Measurements from ENCODE around the gene OR52K2. TPM values are rescaled to one million over a fixed set of nuclear protein-coding genes. Genes with fewer than 3 reads are reported as not detected.

OR52K2 gene
- total RNA-seq, 2 experiments from 2014 or later, result not detected

- H3K4me3 ChIP-seq (ENCODE audit: low read depth, low read length, poor library complexity, severe bottlenecking), result no peak overlapping the region
- H3K79me2 ChIP-seq (ENCODE audit: insufficient read depth, low read depth, low read length), result no peaks in the 10 kb centered on the region
- ChIA-PET CTCF (ENCODE audit: unreplicated experiment) (no interaction called here), POLR2A (no interaction called here)
- H3K9me3 ChIP-seq (ENCODE audit: low read length), result no peaks in the 10 kb centered on the region
- H3K4me2 ChIP-seq (ENCODE audit: low read length), result no peak overlapping the region
- no peaks in the 10 kb centered on the region for H4K20me1 ChIP-seq (ENCODE audit: insufficient read depth, low read length)
- H2AFZ ChIP-seq (ENCODE audit: low read length), result no peak overlapping the region
- no peaks in the 10 kb centered on the region for H3K36me3 ChIP-seq (ENCODE audit: insufficient read depth, low read length)
- BruUV-seq (replicated peaks), result no TSS peak
- TF ChIP-seq EZH2phosphoT487 (IDR thresholded peaks at IDR 0.05; ENCODE audit: borderline replicate concordance, low read depth, low read length) (no peak), CTCF (conservative IDR thresholded peaks at IDR 0.05; ENCODE audit: low read length) (no peak)
- no peak overlapping the region for H3K27ac ChIP-seq (ENCODE audit: low read depth, low read length, poor library complexity, severe bottlenecking)
- intact Hi-C loops (cut with micrococcal nuclease; ENCODE audit: unreplicated experiment), result no loop called here
- DNase-seq (ENCODE audit: low spot score), result no peak
- no peaks in the 10 kb centered on the region for H3K4me1 ChIP-seq (ENCODE audit: insufficient read depth, low read length, poor library complexity, severe bottlenecking)
- H3K9me2 ChIP-seq (ENCODE audit: insufficient read depth, low read length), result no peaks in the 10 kb centered on the region
Measured at GRCh38 chr11:4466131-4466870, 17.2 kb downstream of the OR52K2 start.

GRCh38 chr11:4466871-4467442, 17.9 kb downstream of the OR52K2 start:
- H3K4me1 ChIP-seq (ENCODE audit: insufficient read depth, low read length, poor library complexity, severe bottlenecking), result no peaks in the 10 kb centered on the region
- ChIA-PET POLR2A (no interaction called here), CTCF (ENCODE audit: unreplicated experiment) (no interaction called here)
- no peak overlapping the region for H3K4me2 ChIP-seq (ENCODE audit: low read length)
- no peaks in the 10 kb centered on the region for H3K79me2 ChIP-seq (ENCODE audit: insufficient read depth, low read depth, low read length)
- no peak overlapping the region for H3K4me3 ChIP-seq (ENCODE audit: low read depth, low read length, poor library complexity, severe bottlenecking)
- no peak for DNase-seq (ENCODE audit: low spot score)
- no peaks in the 10 kb centered on the region for H3K9me2 ChIP-seq (ENCODE audit: insufficient read depth, low read length)
- no peak overlapping the region for H3K27ac ChIP-seq (ENCODE audit: low read depth, low read length, poor library complexity, severe bottlenecking)
- no peak overlapping the region for H2AFZ ChIP-seq (ENCODE audit: low read length)
- TF ChIP-seq CTCF (conservative IDR thresholded peaks at IDR 0.05; ENCODE audit: low read length) (no peak), EZH2phosphoT487 (IDR thresholded peaks at IDR 0.05; ENCODE audit: borderline replicate concordance, low read depth, low read length) (no peak)
- intact Hi-C loops (cut with micrococcal nuclease; ENCODE audit: unreplicated experiment), result no loop called here
- H3K36me3 ChIP-seq (ENCODE audit: insufficient read depth, low read length), result no peaks in the 10 kb centered on the region
- H4K20me1 ChIP-seq (ENCODE audit: insufficient read depth, low read length), result no peaks in the 10 kb centered on the region
- no peaks in the 10 kb centered on the region for H3K9me3 ChIP-seq (ENCODE audit: low read length)
- BruUV-seq (replicated peaks), result no TSS peak
